GM18505 (cell line): Measurements from ENCODE around the gene GOLGB1.
A peak's percentile ranks its signal among the peaks of the same experiment; 100 is the strongest.
"Not testable (repeated sequence)": the region's sequence is repeated elsewhere in the genome, so short reads cannot be mapped to it uniquely, and the experiment has no call there.

Experiments
- ATAC-seq: cut with Tn5 transposase; IDR thresholded peaks from one replicate; pipeline ENCODE4 v1.9.1; 2021; ENCODE audit not compliant: unreplicated experiment
- POLR2A ChIP-seq: IDR thresholded peaks from 4 replicates; pipeline ENCODE4 v1.6.1; 2011; ENCODE audit warnings: borderline replicate concordance; ENCODE audit not compliant: insufficient read depth, insufficient read length; ENCODE audit errors: extremely low read depth

GOLGB1 gene

GRCh38 chr3:121690777-121691405 is 58.6 kb downstream of the GOLGB1 start:
- no peak for TF ChIP-seq POLR2A
- no peak for ATAC-seq

GRCh38 chr3:121688747-121689146 is 60.8 kb downstream of the GOLGB1 start:
- not testable (repeated sequence) for ATAC-seq

- TF ChIP-seq POLR2A, result no peak
- ATAC-seq, result no peak
Measured at GRCh38 chr3:121681792-121682191, 67.7 kb downstream of the GOLGB1 start.

- no peak for ATAC-seq
- no peak for TF ChIP-seq POLR2A
Measured at GRCh38 chr3:121677141-121677540, 72.4 kb downstream of the GOLGB1 start.

- ATAC-seq, result no peak
- no peak for TF ChIP-seq POLR2A
Measured at GRCh38 chr3:121670676-121671075, 78.9 kb downstream of the GOLGB1 start.

GRCh38 chr3:121667333-121667732 is 82.2 kb downstream of the GOLGB1 start:
- no peak for TF ChIP-seq POLR2A
- ATAC-seq, result no peak

- no peak for TF ChIP-seq POLR2A
- ATAC-seq, result no peak
Measured at GRCh38 chr3:121665488-121665887, 84.1 kb downstream of the GOLGB1 start.

GRCh38 chr3:121663171-121663847 is 86.2 kb downstream of the GOLGB1 start:
- no peak for TF ChIP-seq POLR2A
- no peak for ATAC-seq

- no peak for TF ChIP-seq POLR2A
- ATAC-seq, result no peak
Measured at GRCh38 chr3:121662742-121663141, 86.8 kb downstream of the GOLGB1 start.

- TF ChIP-seq POLR2A, result no peak
- no peak for ATAC-seq
Measured at GRCh38 chr3:121661376-121661775, 88.2 kb downstream of the GOLGB1 start.

GRCh38 chr3:121660356-121661171 is 89.0 kb downstream of the GOLGB1 start, which contains the start of gene HCLS1:
HCLS1 (minus strand) TSS chr3:121660903; CDS start chr3:121658347, 2,556 bp downstream.
- ATAC-seq, result peak; percentile 84
- peak; percentile 99 for TF ChIP-seq POLR2A

GRCh38 chr3:121659586-121659985 is 90.0 kb downstream of the GOLGB1 start:
- TF ChIP-seq POLR2A, result no peak
- ATAC-seq, result no peak

- no peak for TF ChIP-seq POLR2A
- no peak for ATAC-seq
Measured at GRCh38 chr3:121658716-121659435, 90.7 kb downstream of the GOLGB1 start.
